Stimulated activated CD8-positive, alpha-beta memory T cell treated with anti-CD3 and anti-CD28 coated beads, Interleukin-12 subunit alpha, Interleukin-12 subunit beta, amount 100 ng/mL, for 4 hours (primary cell): ENCODE measurements around the gene LSG1.
"Not testable (repeated sequence)": the region's sequence is repeated elsewhere in the genome, so short reads cannot be mapped to it uniquely, and the experiment has no call there.

ENCODE experiments used
- DNase-seq: peaks from one replicate; pipeline ENCODE4 v3.0.0-alpha.2; 2020; ENCODE audit warnings: low read depth

The LSG1 gene

GRCh38 chr3:194654443-194654842 is 17.5 kb downstream of the LSG1 start:
- DNase-seq, result no peak

GRCh38 chr3:194647747-194648146 is 24.2 kb downstream of the LSG1 start:
- no peak for DNase-seq

- DNase-seq, result no peak
Observed at GRCh38 chr3:194642769-194643168, 29.2 kb downstream of the LSG1 start.

- DNase-seq, result no peak
Observed at GRCh38 chr3:194640829-194641228, 31.2 kb downstream of the LSG1 start.

- no peak for DNase-seq
Observed at GRCh38 chr3:194638991-194639605, 32.9 kb downstream of the LSG1 start.

GRCh38 chr3:194637541-194638400 is 34.2 kb downstream of the LSG1 start:
- no peak for DNase-seq

GRCh38 chr3:194637066-194637465 is 34.9 kb downstream of the LSG1 start:
- no peak for DNase-seq

GRCh38 chr3:194633349-194634004 is 38.5 kb downstream of the LSG1 start, which contains the start of gene TMEM44:
TSS of gene TMEM44 (minus strand) at chr3:194633419. CDS start at chr3:194633215, 204 bp downstream.
- peak; percentile 41 for DNase-seq

- no peak for DNase-seq
Observed at GRCh38 chr3:194632809-194633348, 39.1 kb downstream of the LSG1 start.

GRCh38 chr3:194632226-194632808 is 39.7 kb downstream of the LSG1 start:
- no peak for DNase-seq

GRCh38 chr3:194631696-194632095 is 40.3 kb downstream of the LSG1 start:
- no peak for DNase-seq

GRCh38 chr3:194630681-194631080 is 41.3 kb downstream of the LSG1 start:
- not testable (repeated sequence) for DNase-seq

GRCh38 chr3:194624956-194625355 is 47.0 kb downstream of the LSG1 start:
- DNase-seq, result no peak

GRCh38 chr3:194623449-194624290 is 48.3 kb downstream of the LSG1 start:
- no peak for DNase-seq

- DNase-seq, result no peak
Observed at GRCh38 chr3:194622621-194623340, 49.2 kb downstream of the LSG1 start.

GRCh38 chr3:194621947-194622346 is 50.0 kb downstream of the LSG1 start:
- no peak for DNase-seq

- no peak for DNase-seq
Observed at GRCh38 chr3:194620196-194620595, 51.8 kb downstream of the LSG1 start.

- no peak for DNase-seq
Observed at GRCh38 chr3:194619741-194620140, 52.2 kb downstream of the LSG1 start.

- DNase-seq, result no peak
Observed at GRCh38 chr3:194618858-194619608, 53.0 kb downstream of the LSG1 start.

- no peak for DNase-seq
Observed at GRCh38 chr3:194617827-194618226, 54.2 kb downstream of the LSG1 start.
